ENCODE data around the gene COL20A1. TPM values are rescaled to one million over a fixed set of nuclear protein-coding genes. Genes with fewer than 3 reads are reported as not detected.
A peak's percentile ranks its signal among the peaks of the same experiment; 100 is the strongest.
"Not testable (repeated sequence)": the region's sequence is repeated elsewhere in the genome, so short reads cannot be mapped to it uniquely, and the experiment has no call there.

COL20A1 gene
- 4.0 TPM for polyA plus RNA-seq (ENCODE audit: insufficient read length)

- DNase-seq (ENCODE audit: low read depth), result no peak
Observed at GRCh38 chr20:63292904-63293303, at the start of gene COL20A1. TSS of gene COL20A1 (plus strand) at chr20:63293186. CDS start at chr20:63295108, 1,922 bp downstream.

- no peak for DNase-seq (ENCODE audit: low read depth)
Observed at GRCh38 chr20:63243604-63244247, 49.3 kb upstream of the COL20A1 start.

- DNase-seq (ENCODE audit: low read depth), result no peak
Observed at GRCh38 chr20:63244468-63244867, 48.5 kb upstream of the COL20A1 start.

- no peak for DNase-seq (ENCODE audit: low read depth)
Observed at GRCh38 chr20:63246490-63247288, 46.3 kb upstream of the COL20A1 start.

GRCh38 chr20:63247671-63248228 is 45.2 kb upstream of the COL20A1 start:
- no peak for DNase-seq (ENCODE audit: low read depth)

GRCh38 chr20:63248835-63249591 is 44.0 kb upstream of the COL20A1 start:
- DNase-seq (ENCODE audit: low read depth), result no peak

GRCh38 chr20:63249891-63250290 is 43.1 kb upstream of the COL20A1 start:
- DNase-seq (ENCODE audit: low read depth), result no peak

GRCh38 chr20:63251350-63251749 is 41.6 kb upstream of the COL20A1 start:
- DNase-seq (ENCODE audit: low read depth), result not testable (repeated sequence)

GRCh38 chr20:63252284-63252711 is 40.7 kb upstream of the COL20A1 start:
- DNase-seq (ENCODE audit: low read depth), result no peak

- DNase-seq (ENCODE audit: low read depth), result no peak
Observed at GRCh38 chr20:63253065-63253437, 39.9 kb upstream of the COL20A1 start.

GRCh38 chr20:63253438-63254231 is 39.4 kb upstream of the COL20A1 start:
- no peak for DNase-seq (ENCODE audit: low read depth)

GRCh38 chr20:63254232-63254605 is 38.8 kb upstream of the COL20A1 start, which contains the start of gene NKAIN4:
TSS of gene NKAIN4 (minus strand) at chr20:63254463. CDS start at chr20:63254450, 13 bp downstream.
- no peak for DNase-seq (ENCODE audit: low read depth)

- DNase-seq (ENCODE audit: low read depth), result no peak
Observed at GRCh38 chr20:63254606-63255384, 38.2 kb upstream of the COL20A1 start.

GRCh38 chr20:63255931-63256704 is 36.9 kb upstream of the COL20A1 start:
- DNase-seq (ENCODE audit: low read depth), result no peak

- no peak for DNase-seq (ENCODE audit: low read depth)
Observed at GRCh38 chr20:63256954-63257353, 36.0 kb upstream of the COL20A1 start.

- no peak for DNase-seq (ENCODE audit: low read depth)
Observed at GRCh38 chr20:63257629-63258028, 35.4 kb upstream of the COL20A1 start.

- DNase-seq (ENCODE audit: low read depth), result peak; percentile 36
Observed at GRCh38 chr20:63258781-63259180, 34.2 kb upstream of the COL20A1 start.

- no peak for DNase-seq (ENCODE audit: low read depth)
Observed at GRCh38 chr20:63259734-63260460, 33.1 kb upstream of the COL20A1 start.

GRCh38 chr20:63260521-63260920 is 32.5 kb upstream of the COL20A1 start:
- no peak for DNase-seq (ENCODE audit: low read depth)
